DND-41 (cell line): ENCODE results near the gene ZBTB11.
"Not testable (repeated sequence)": the region's sequence is repeated elsewhere in the genome, so short reads cannot be mapped to it uniquely, and the experiment has no call there.

Source experiments
- ATAC-seq: fragments of 200-7000 bp; cut with Tn5 transposase; 3 replicates; pipeline ENCODE4 v1.9.1; 2021; ENCODE audit warnings: low read depth; ENCODE audit not compliant: insufficient read depth
- DNase-seq: peaks from one replicate; pipeline ENCODE4 v3.0.0-alpha.2; 2020
- H2AFZ ChIP-seq: 2 replicates; pipeline ENCODE4 v1.6.0; 2012; ENCODE audit warnings: low read depth, low read length
- H3K27ac ChIP-seq: 2 replicates; pipeline ENCODE4 v1.5.1; 2012; ENCODE audit warnings: low read length, inconsistent platforms
- H3K27me3 ChIP-seq: fragments of 200-600 bp; sonication (generic); 2 replicates; pipeline ENCODE4 v1.6.0; 2012; ENCODE audit warnings: low read length, mild to moderate bottlenecking, inconsistent platforms; ENCODE audit not compliant: insufficient read depth, poor library complexity
- H3K36me3 ChIP-seq: 2 replicates; pipeline ENCODE4 v1.5.1; 2012; ENCODE audit warnings: low read length, inconsistent platforms; ENCODE audit not compliant: insufficient read depth
- H3K4me1 ChIP-seq: 2 replicates; pipeline ENCODE4 v1.5.1; 2012; ENCODE audit warnings: mild to moderate bottlenecking, low read length; ENCODE audit not compliant: insufficient read depth
- H3K4me2 ChIP-seq: 2 replicates; pipeline ENCODE4 v1.6.0; 2012; ENCODE audit warnings: mild to moderate bottlenecking, moderate library complexity, low read length, inconsistent platforms; ENCODE audit not compliant: insufficient read depth
- H3K4me3 ChIP-seq, 2 experiments: fragments of 200-600 bp in 1 of 2; shearing (Covaris generic) in 1 of 2; 2 replicates each; pipeline ENCODE4 v1.5.1; 2012 to 2016; ENCODE audit warnings: inconsistent platforms in 2 of 2, low read length in 2 of 2, mild to moderate bottlenecking in 2 of 2, low read depth in 1 of 2, moderate library complexity in 1 of 2
- H3K79me2 ChIP-seq: 2 replicates; pipeline ENCODE4 v1.6.0; 2012; ENCODE audit warnings: low read length, inconsistent platforms; ENCODE audit not compliant: insufficient read depth
- H3K9ac ChIP-seq: 2 replicates; pipeline ENCODE4 v1.6.0; 2012; ENCODE audit warnings: low read depth, mild to moderate bottlenecking, inconsistent platforms, low read length, moderate library complexity
- H3K9me3 ChIP-seq: 2 replicates; pipeline ENCODE4 v1.5.1; 2012; ENCODE audit warnings: low read length, moderate library complexity, mild to moderate bottlenecking, inconsistent platforms; ENCODE audit not compliant: insufficient read depth, severe bottlenecking
- H4K20me1 ChIP-seq: 2 replicates; pipeline ENCODE4 v1.6.0; 2012; ENCODE audit warnings: low read length; ENCODE audit not compliant: insufficient read depth
- CTCF ChIP-seq: IDR thresholded peaks from 2 replicates; pipeline ENCODE4 v1.5.1; 2012; ENCODE audit warnings: borderline replicate concordance, low read length, moderate library complexity, mild to moderate bottlenecking; ENCODE audit not compliant: poor library complexity, severe bottlenecking; ENCODE audit errors: extremely low read depth
- EZH2 ChIP-seq: IDR thresholded peaks from 3 replicates; pipeline ENCODE4 v1.6.1; 2012; ENCODE audit warnings: borderline replicate concordance, low read depth, mild to moderate bottlenecking, moderate library complexity, low read length, inconsistent platforms; ENCODE audit not compliant: severe bottlenecking

The ZBTB11 gene

GRCh38 chr3:101611023-101611422 lies 65.9 kb downstream of the ZBTB11 start:
- H3K4me1 ChIP-seq: no peaks in the 10 kb centered on the region
- ATAC-seq (no peak), DNase-seq (no peak)
- no peak overlapping the region for H2AFZ ChIP-seq
- H4K20me1 ChIP-seq: no peaks in the 10 kb centered on the region
- no peaks in the 10 kb centered on the region for H3K79me2 ChIP-seq
- no peak overlapping the region for H3K27ac ChIP-seq
- H3K4me3 ChIP-seq: no peak overlapping the region
- no peaks in the 10 kb centered on the region for H3K9me3 ChIP-seq
- H3K9ac ChIP-seq: no peak overlapping the region
- H3K36me3 ChIP-seq: no peaks in the 10 kb centered on the region
- no peaks in the 10 kb centered on the region for H3K27me3 ChIP-seq
- no peak overlapping the region for H3K4me2 ChIP-seq
- TF ChIP-seq CTCF: no peak
- TF ChIP-seq EZH2: no peak

- H3K4me3 ChIP-seq, H3K9ac ChIP-seq, H3K9me3 ChIP-seq, H4K20me1 ChIP-seq, H3K27ac ChIP-seq, H3K4me2 ChIP-seq, H3K4me1 ChIP-seq, H2AFZ ChIP-seq, DNase-seq, ATAC-seq, H3K79me2 ChIP-seq, H3K36me3 ChIP-seq, H3K27me3 ChIP-seq: not testable (repeated sequence)
Observed at GRCh38 chr3:101605398-101605797, 71.5 kb downstream of the ZBTB11 start.

- Histone ChIP-seq H3K4me3 (no peak overlapping the region), H3K36me3 (no peaks in the 10 kb centered on the region; the same call in 1 of the 2 replicates), H3K9me3 (no peaks in the 10 kb centered on the region), H3K27ac (no peak overlapping the region), H4K20me1 (no peaks in the 10 kb centered on the region), H3K27me3 (no peaks in the 10 kb centered on the region), H3K4me2 (no peak overlapping the region), H3K4me1 (no peaks in the 10 kb centered on the region), H2AFZ (no peak overlapping the region), H3K79me2 (no peaks in the 10 kb centered on the region), H3K9ac (no peak overlapping the region)
- DNase-seq (no peak), ATAC-seq (no peak)
- TF ChIP-seq EZH2 (no peak), CTCF (no peak)
Observed at GRCh38 chr3:101603184-101603583, 73.7 kb downstream of the ZBTB11 start.

DNA sequence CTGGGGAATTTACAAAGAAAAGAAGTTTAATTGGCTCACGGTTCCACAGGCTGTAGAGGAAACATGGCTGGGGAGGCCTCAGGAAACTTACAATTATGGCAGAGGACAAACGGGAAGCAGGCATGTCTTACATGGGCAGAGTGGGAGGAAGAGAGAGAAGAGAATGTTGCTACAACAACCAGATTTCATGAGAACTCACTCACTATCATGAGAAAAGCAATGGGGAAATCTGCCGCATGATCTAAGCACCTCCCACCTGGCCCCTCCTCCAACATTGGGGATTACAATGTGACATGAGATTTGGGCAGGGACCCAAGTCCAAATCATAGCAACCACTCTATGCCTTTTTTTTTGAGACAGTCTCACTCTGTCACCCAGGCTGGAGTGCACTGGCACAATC lies 74.2 kb downstream of the ZBTB11 start:
- no peak overlapping the region for H2AFZ ChIP-seq
- no peak overlapping the region for H3K4me3 ChIP-seq
- no peak overlapping the region for H3K27ac ChIP-seq
- no peak overlapping the region for H3K4me2 ChIP-seq
- DNase-seq (no peak), ATAC-seq (no peak; the same call in 2 of the 3 replicates)
- no peaks in the 10 kb centered on the region; the same call in 1 of the 2 replicates for H3K36me3 ChIP-seq
- no peaks in the 10 kb centered on the region for H3K9me3 ChIP-seq
- no peaks in the 10 kb centered on the region for H4K20me1 ChIP-seq
- H3K4me1 ChIP-seq: no peaks in the 10 kb centered on the region
- H3K9ac ChIP-seq: no peak overlapping the region
- TF ChIP-seq CTCF: no peak
- no peaks in the 10 kb centered on the region for H3K79me2 ChIP-seq
- H3K27me3 ChIP-seq: no peaks in the 10 kb centered on the region
